ENCODE data around the gene SCN8A.

- TF ChIP-seq CTCF (IDR thresholded peaks at IDR 0.05; ENCODE audit: extremely low read depth in 1 of 2, insufficient read depth in 1 of 2, low read depth in 1 of 2, low read length in 2 of 2), result no peak
- TF ChIP-seq EZH2 (IDR thresholded peaks at IDR 0.05; ENCODE audit: borderline replicate concordance, low read depth, low read length, severe bottlenecking), result no peak
- TF ChIP-seq POLR2A (IDR thresholded peaks at IDR 0.05; ENCODE audit: low read depth, low read length), result no peak
- no peak for TF ChIP-seq POLR2AphosphoS5 (IDR thresholded peaks at IDR 0.05; ENCODE audit: insufficient read depth, low read depth, low read length)
These were observed 202.2 kb downstream of the SCN8A start for GRCh38 chr12:51793201-51793600.

Measured in endothelial cell of umbilical vein (primary cell).